ENCODE data around the gene COPS6.

COPS6 gene

DNA sequence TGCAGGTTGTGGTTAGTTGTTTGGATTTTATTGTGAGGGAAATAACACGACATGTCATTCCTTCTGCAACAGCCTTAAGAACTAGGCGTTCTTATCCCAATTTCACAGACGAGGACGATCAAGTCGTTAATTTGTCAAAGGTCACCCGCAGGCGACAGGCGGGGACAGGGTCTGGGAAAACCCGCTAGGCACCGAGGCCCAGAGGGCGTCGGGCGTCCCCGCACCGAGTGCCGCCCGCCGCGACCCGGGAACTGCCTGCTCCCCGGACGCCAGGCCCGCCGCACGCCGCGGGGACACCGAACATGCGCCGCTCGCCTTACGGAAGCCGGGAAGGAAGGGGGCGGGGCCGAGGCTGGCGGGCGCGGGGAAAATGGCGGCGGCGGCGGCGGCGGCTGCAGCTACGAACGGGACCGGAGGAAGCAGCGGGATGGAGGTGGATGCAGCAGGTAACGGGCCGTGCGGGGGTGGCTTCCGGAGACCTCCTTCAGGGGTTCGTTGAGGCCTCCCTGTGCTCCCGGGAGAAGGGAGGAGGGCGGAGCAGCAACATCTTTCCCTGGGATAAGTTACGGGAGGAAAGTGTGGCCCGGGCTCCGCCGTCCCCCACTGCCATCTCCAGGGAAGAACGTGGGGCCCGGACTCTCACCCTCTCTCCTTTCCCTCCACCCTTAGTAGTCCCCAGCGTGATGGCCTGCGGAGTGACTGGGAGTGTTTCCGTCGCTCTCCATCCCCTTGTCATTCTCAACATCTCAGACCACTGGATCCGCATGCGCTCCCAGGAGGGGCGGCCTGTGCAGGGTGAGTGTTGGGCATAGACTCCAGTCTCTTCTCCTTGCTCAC, at the start of gene COPS6:
TSS of gene COPS6 (plus strand) at position 349 of the 837 bp plus-strand sequence. CDS start at position 371, 22 bp downstream.
- peak; percentile 89 for DNase-seq

DNA sequence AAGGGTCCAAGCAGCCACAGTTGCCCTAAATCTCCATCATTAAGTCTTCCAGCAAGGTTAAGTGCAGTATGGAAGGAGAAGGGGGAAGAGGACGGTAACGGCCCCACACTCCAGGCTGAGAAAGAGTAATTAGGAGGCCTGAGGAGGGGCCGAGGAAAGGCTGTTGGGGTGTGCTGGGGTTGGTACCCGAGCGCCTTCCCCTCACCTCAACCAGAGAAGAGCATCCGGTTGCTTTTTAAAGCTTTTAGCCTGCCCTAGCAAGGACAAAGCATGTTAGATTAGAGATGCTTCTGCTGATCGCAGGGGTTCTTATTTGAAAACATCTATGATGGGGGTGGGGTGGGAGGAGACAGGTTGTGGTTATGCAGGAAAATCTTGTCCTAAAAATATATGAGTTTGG, 48.2 kb upstream of the COPS6 start:
- no peak for DNase-seq

DNA sequence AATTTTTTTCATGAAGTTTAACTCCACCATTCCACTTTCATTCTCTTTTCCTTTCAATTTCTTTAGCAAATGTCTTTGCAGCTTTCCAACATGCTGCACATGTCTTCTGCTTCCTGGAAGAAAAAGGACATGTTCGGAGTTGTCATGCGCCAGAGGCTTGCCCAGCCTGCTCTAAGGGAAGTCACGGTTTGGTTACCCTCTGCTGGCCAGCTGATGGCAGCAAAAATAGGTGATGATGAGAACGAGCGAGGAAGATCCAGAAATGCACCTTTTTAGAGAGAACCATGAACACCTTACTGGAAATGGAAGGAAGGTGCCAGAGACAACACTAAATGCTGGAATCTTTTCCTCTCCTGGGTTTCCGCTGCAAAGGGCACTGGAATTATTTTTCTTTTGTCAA, 44.1 kb upstream of the COPS6 start:
- DNase-seq: peak; percentile 24

DNA sequence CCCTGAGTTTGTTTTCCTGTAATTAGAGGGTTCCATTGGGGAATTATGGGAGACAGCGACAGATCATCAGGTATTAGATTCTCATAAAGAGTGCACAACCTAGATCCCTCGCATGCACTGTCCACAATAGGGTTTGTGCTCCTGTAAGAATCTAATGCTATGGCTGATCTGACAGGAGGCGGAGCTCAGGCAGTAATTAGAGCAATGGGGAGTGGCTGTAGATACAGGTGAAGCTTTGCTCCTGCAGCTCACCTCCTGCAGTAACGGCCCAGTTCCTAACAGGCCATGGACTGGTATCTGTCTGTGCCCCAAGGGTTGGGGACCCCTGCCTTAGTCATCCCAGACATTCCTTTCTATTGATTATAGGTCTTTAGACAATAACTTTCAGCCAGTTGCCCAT, 40.1 kb upstream of the COPS6 start:
- no peak for DNase-seq

DNA sequence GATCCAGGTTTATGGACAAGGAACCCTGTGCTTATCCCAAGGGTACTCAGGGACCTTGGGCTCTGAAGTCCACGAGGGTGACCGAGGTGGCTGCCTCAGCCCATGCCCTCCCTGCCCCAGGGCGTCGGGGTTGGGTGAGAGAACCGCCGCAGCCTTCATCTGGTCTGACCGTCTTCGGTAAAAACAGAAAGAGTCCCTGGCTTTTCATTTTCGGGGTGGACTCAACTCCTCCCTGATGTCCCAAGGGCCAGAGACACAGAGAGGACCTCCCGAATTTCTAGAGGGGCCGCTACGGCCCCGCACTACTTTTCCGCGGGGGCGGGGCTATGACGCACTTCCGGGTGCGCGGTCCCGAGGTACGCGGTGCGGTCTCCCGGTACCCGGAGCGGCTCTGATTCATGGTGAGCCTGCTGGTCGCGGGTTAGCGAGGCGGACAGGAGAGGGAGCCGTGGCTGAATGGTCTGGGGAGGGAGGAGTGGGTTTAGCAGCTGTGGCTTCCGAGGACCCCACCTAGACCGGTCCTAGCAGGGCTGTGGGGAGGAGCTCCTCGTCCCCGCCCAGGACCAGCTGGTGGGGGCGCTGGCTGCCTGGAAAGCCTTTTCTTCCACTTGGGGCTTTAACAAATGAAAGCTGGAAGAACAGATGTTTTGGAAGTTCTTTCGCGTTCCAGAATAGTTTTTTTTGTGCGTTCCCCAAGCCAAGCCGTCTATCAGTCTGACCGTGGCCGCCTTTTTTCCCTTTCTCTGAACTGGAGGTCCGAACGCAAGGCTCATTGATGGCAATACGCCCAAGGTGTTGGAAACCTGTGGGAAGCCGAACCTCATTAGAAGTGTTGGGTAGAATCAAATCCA, 39.1 kb upstream of the COPS6 start, which contains the start of gene ZSCAN21:
TSS of gene ZSCAN21 (plus strand) at position 334 of the 851 bp plus-strand sequence. CDS start 7,233 bp downstream, outside the sequence.
- peak; percentile 86 for DNase-seq

DNA sequence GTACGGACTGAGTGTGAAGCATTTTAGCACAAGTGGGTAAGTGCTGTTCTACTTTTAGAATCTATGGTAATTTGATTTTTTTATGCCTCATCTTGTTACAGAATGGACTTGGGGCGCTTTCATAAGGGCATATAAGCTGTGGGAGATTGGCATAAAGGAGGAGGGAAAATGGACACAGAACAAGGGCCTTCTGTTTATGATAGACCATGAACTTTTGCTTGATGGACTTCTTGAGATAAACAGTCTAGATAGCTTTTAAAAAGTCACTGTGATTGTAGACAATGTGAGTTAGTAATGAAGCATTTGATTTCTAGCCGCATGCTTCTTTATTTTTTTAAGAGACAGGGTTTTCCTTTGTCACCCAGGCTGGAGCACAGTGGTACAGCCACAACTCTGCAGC, 37.2 kb upstream of the COPS6 start:
- no peak for DNase-seq

DNA sequence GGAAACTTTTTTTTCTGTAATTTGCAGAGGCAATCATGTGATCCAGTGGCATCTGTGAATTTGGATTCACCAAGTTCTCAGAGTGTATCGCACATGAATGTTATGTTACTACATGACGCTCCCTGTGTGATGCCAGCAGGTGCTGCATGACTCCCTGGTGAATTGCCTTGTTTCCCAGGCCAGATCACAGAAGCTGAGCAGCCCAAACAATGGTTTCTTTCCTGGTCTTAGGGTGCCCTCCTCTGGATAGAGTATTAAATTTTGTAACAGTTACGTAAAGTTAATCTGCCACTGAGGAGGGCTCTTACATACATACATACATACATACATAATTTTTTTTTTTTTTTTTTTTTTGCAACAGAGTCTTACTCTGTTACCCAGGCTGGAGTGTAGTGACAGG, 35.6 kb upstream of the COPS6 start:
- DNase-seq: peak; percentile 58

DNA sequence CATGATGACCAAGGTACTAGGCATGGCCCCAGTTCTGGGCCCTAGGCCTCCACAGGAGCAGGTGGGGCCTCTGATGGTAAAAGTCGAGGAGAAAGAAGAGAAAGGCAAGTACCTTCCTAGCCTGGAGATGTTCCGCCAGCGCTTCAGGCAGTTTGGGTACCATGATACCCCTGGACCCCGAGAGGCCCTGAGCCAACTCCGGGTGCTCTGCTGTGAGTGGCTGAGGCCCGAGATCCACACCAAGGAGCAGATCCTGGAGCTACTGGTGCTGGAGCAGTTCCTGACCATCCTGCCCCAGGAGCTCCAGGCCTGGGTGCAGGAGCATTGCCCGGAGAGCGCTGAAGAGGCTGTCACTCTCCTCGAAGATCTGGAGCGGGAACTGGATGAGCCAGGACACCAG, 31.8 kb upstream of the COPS6 start:
- no peak for DNase-seq

DNA sequence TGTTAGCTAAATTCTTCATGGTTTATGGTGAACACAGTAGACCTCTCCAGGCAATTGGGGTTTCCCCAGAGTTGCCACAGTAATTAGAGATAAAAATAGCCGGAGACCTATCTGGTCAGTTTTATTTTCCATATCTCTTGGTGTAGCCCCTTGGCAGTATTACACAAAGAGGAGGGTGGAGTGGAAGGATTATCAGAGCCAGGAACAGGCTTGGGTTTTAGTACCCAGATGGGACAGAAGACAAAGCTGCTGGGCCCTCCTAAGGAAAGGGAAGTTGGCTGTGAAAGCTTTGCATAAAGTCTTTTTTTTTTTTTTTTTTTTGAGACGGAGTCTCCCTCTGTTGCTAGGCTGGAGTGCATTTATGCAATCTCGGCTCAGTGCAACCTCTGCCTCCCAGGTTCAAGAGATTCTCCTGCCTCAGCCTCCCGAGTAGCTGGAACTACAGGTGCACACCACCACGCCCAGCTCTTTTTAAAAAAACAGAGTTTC, 29.5 kb upstream of the COPS6 start:
- DNase-seq: no peak

DNA sequence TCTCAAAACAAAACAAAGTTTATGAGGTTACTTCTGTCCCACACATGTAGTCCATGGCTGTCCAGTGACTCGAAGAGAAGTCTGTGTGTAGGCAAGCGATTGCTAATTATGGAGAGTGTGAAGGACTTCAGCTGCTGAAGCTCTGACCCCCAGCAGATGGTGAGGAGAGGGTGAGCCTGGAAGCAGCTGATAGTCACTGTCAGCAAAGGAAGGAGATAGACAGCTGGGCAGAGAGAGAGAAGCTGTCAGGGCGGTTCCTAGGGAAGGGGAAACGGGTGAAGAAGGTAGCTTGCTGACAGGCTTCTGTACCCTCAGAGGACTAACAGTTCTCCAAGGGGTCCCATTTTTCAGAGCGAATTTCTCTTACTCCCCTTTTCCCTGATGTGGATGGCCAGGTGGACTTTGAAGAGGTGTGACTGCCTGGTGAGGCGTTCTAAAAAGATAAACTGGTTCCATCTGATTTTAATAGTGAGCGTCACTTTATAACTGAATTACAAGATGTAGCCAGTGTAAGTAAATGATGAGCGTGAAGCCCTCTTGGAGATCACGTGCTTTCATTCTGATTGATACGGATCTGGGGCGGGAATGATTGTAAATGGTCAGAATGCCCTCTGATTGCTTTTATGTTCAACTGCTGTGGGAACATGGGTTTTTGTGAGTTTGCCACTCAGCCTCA, 27.1 kb upstream of the COPS6 start:
- DNase-seq: no peak

DNA sequence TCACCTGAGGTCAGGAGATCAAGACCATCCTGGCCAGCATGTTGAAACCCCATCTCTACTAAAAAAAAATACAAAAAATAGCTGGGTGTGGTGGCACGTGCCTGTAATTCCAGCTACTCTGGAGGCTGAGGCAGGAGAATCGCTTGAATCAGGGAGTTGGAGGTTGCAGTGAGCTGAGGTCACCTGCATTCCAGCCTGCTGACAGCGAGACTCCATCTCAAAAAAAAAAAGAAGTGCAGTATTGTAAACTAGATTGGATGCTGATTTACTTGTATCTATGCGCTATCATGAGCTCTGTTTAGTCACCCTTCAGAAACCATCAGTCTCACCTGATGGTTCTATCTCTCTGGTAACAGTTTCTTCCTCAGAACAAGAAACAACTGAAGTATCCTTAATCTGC, 25.4 kb upstream of the COPS6 start:
- no peak for DNase-seq

DNA sequence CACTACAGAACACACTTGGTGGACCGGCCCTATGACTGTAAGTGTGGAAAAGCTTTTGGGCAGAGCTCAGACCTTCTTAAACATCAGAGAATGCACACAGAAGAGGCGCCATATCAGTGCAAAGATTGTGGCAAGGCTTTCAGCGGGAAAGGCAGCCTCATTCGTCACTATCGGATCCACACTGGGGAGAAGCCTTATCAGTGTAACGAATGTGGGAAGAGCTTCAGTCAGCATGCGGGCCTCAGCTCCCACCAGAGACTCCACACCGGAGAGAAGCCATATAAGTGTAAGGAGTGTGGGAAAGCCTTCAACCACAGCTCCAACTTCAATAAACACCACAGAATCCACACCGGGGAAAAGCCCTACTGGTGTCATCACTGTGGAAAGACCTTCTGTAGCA, 24.6 kb upstream of the COPS6 start:
- no peak for DNase-seq

DNA sequence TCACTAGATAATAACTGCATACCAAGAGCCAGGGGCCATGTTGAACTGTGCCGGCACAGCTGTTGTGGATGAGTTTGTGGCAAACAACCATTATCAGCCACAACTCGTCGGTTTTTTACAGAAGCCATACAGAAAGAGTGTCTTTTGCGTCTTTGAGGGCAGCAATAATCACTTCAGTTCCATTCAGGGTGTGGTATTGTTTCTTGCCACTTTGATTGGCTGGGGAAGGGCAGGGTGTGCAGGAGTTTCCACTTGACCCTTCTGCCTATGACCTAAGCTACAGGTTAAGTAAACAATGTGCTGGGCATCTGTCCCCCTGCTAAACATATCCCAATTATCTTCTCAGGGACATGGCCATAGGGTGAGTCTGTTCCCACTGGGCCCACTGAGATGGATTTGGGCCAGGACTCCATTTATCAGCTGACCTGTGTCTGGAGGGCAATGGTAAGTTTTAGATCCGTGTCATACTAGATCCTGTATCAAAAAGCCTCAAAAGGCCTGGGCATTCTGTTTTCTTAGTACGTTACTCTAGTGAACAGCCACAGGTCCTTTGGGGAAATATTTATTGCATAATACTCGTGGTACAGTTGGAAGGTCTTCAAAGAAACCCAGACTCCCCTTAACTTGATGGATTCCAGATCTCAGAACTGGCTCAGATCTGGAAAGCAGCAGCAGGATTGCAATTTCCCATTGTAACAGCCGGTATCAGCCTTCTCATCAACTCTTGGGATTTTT, 23.1 kb upstream of the COPS6 start:
- DNase-seq: no peak

DNA sequence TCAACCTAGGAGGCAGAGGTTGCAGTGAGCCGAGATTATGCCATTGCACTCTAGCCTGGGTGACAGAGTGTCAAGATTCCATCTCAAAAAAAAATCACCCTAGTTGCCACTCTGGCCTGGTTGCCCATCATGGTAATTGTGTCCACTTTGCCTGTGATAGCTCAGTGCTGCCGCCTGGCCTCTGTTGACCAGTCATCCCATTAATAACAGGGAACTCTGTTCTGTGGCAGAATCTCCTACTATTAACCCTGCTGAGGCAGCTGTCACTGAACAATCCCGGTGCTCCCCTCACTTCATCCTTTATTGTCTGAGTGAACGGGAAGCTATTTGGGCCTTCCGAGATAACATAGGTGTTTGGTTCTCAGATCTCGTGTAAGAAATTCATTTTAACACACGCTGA, 21.8 kb upstream of the COPS6 start:
- DNase-seq: no peak

DNA sequence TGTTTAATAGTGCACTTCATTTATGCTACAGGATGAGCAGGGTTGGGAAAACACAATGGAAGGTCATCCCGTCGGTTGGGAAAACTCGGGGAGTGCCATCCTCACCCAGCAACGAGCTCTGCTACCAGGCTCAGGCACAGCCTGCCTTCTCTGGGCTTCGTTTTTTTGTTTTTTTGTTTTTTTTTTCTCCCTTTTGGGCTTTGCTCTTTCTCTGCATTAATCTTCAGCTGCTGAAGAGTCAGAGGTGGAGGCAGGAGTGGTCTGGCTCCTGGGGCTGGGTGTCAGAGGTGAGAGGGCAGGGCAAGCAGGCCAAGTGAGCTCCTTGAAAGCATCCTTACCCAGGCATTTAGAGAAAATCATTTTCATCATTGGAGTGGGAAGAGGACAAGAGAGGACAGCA, 18.8 kb upstream of the COPS6 start:
- no peak for DNase-seq

DNA sequence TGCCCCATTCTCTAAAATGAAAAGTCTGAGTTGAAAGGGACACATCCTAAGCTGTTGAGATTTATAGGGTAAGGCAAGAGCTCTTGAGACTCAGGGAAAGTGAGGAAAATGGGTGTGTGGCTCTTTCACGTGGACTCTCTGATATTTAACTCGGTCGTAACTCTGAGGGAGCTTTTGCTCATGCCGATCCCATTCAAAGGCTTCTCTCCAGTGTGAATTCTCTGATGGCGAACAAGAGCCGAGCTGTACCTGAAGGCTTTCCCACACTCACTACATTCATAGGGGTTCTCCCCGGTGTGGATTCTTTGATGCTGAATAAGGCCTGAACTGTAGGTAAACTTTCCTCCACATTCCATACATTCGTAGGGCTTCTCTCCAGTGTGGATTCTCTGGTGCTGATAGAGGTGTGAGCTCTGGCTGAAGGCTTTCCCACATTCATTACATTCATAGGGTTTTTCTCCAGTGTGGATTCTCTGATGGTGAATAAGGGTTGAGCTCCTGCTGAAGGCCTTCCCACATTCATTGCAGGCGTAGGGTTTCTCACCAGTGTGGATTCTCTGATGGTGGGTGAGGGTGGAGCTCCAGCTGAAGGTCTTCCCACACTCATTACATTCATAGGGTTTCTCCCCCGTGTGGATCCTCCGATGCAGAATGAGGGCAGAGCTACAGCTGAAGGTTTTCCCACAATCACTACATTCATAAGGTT, 17.6 kb upstream of the COPS6 start:
- no peak for DNase-seq

DNA sequence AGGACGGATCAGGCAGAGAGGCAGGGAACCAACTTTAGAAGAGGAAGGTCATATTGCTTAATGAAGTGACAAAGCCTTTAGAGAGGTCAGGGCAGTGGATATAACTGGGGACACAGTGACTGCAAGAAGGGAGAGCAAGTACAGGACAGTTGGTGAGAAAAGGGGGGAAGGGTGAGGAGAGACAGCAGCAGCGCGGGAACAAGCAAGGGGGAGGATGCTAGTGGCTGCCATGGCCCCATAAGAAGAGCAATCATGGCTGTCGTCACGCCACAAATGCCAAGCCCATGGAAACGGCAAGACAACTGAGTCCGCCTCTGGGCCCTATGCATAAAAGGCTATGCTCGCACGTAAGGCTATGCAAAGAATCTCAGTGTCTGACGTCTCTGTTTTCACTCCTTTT, 16.3 kb upstream of the COPS6 start:
- no peak for DNase-seq

DNA sequence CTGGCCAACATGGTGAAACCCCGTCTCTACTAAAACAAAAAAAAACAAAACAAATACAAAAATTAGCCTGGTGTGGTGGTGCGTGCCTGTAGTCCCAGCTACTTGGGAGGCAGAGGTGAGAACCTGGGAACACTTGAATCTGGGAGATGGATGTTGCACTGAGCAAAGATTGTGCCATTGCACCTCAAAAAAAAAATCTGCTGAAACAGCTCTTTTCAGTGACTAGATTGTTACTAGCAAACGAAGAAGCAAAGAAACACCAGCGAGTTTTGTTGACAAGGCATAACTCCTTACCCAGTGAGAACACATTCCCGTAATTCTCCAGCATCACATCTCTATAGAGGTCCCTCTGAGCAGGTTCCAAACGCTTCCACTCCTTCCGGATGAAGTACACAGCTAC, 13.9 kb upstream of the COPS6 start:
- no peak for DNase-seq

DNA sequence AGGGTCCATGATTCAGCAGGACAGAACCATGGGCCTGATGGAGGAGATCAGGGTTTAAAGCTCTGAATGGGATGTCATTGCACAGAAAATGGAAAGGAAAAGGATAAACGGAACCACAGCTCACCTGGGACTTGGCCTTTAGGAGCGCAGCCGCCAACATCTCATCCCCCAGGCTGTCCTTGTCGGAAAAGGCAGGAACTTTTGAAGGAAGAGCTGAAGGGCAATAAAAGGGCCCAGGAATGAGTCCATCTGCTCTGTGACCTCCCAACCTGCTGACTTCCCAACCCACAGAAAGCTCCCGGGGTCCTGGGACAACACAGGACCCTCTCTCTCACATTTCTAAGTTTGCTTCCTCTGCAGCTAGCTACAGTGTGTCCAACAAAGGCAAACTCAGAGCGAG, 13.4 kb upstream of the COPS6 start:
- DNase-seq: no peak

DNA sequence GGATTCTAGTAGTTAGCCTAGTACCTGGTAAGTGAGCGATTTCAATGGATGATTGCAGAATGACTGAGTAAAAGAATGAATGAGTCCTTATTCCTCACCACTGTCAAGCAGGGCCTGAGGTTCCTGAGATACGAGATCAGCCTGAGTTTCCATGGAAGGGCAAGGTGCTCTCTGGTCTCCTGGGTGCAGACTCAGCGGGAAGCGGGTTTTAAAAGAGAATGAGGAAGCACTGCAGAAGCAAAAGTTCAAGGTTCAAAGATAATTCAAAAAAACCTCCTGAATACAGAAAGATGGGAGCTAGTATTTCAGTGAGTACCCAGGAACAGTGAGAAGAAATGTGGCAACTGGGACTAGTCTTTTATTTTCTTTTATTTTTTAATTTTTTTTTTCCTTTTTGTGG, 11.6 kb upstream of the COPS6 start:
- no peak for DNase-seq

DNA sequence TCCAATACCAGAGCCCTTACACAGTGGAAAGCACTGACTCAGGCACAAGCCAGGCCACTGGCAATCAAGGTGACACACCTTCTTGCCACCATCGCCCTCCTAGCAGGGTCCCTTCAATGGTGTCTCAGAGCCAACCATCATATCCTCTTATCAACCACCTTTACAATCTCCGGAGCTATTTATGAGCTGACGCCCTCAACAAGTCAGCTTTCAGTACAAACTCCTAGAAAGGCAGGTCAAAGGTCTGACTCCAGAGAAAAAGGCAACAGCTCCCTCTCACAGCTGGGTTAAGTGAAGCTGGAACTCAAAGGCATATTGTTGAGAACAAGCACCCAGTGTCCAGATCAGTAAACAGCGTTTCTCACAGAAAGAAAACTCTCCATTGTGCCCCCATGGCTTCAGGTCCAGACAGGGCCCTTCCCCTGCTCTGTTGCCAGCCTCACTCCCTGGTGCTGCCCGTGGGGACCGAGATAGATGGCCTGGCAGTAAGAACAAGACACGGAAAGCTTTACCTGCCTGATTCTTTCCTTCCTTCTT, 9.7 kb upstream of the COPS6 start:
- DNase-seq: no peak
